ENCODE measurements around the gene EXOC4. TPM values are rescaled to one million over a fixed set of nuclear protein-coding genes. Genes with fewer than 3 reads are reported as not detected.

The EXOC4 gene
- total and polyA plus RNA-seq, 2 of the 8 experiments (the other 6 are each of a cell fraction or from before 2014, with no cell fraction given) = 27.0 to 67.3 TPM

- H3K9ac ChIP-seq (replicated peaks in 1 of 4; ENCODE audit: extremely low read depth in 1 of 4, low read depth in 3 of 4, low read length in 3 of 4) = no peak overlapping the region
- H3K23me2 ChIP-seq (ENCODE audit: low read depth, low read length) = no peaks in the 10 kb centered on the region; the same call in 1 of the 2 replicates
- ChIA-PET POLR2A (ENCODE audit: partially characterized antibody) (no interaction called here), CTCF (ENCODE audit: partially characterized antibody) (interaction anchor here (0.9 kb wide), 1 partner anchor 10 kb away, joined by 3 read pairs; no protein-coding TSS in a partner anchor)
- DNase-seq (ENCODE audit: low read depth in 1 of 2, low spot score in 2 of 2) (no peak), FAIRE-seq (no peak)
- no peak overlapping the region for H2BK120ac ChIP-seq (replicated peaks; ENCODE audit: low read depth, low read length)
- no peak overlapping the region for H4K5ac ChIP-seq (ENCODE audit: insufficient read length, low read depth, low read length)
- H3K9me3 ChIP-seq (ENCODE audit: insufficient read depth in 2 of 2, low read depth in 1 of 2, low read length in 1 of 2) = no peaks in the 10 kb centered on the region
- H3K23ac ChIP-seq (ENCODE audit: insufficient read length) = no peak overlapping the region
- peaks cover 0 to 3% (median under 1%) of the 10 kb centered on the region in 4 experiments; a peak in 2 of 7 replicates for H3K4me1 ChIP-seq (replicated peaks in 1 of 4; ENCODE audit: control insufficient read depth in 3 of 4, insufficient read depth in 4 of 4, low read length in 3 of 4)
- no peak overlapping the region for H3K27ac ChIP-seq (ENCODE audit: low read depth, low read length)
- H3K56ac ChIP-seq (replicated peaks; ENCODE audit: insufficient read length, low read depth, low read length) = no peak overlapping the region
- H2BK20ac ChIP-seq (ENCODE audit: low read length) = no peak overlapping the region
- H2AFZ ChIP-seq (ENCODE audit: low read length) = no peak overlapping the region
- H3K79me2 ChIP-seq (ENCODE audit: control insufficient read depth in 1 of 2, insufficient read depth in 2 of 2, low read length in 2 of 2) = peaks cover 0 to 8% of the 10 kb centered on the region in 2 experiments; a peak in 1 of 4 replicates
- no peak overlapping the region for H2BK12ac ChIP-seq (ENCODE audit: low read depth, low read length)
- no peaks in the 10 kb centered on the region for H3K36me3 ChIP-seq (ENCODE audit: control insufficient read depth in 2 of 4, insufficient read depth in 4 of 4, low read length in 3 of 4)
- no peak overlapping the region for H2BK15ac ChIP-seq (ENCODE audit: low read length)
- no peak overlapping the region for H3K18ac ChIP-seq (ENCODE audit: extremely low read depth, low read length)
- no peak overlapping the region for H4K91ac ChIP-seq (replicated peaks; ENCODE audit: insufficient read length, low read length)
- no peak overlapping the region for H2AK5ac ChIP-seq (ENCODE audit: low read depth, low read length)
- no peaks in the 10 kb centered on the region for H3K27me3 ChIP-seq (replicated peaks in 1 of 4; ENCODE audit: control insufficient read depth in 3 of 4, extremely low read depth in 1 of 4, insufficient read depth in 3 of 4, low read length in 3 of 4)
- no peaks in the 10 kb centered on the region; the same call in 1 of the 2 replicates for H3K79me1 ChIP-seq (ENCODE audit: low read depth, low read length)
- H3K4ac ChIP-seq (replicated peaks; ENCODE audit: insufficient read length, low read depth, low read length) = no peak overlapping the region
- no peaks in the 10 kb centered on the region for H4K20me1 ChIP-seq (replicated peaks in 1 of 2; ENCODE audit: control insufficient read depth in 1 of 2, insufficient read depth in 2 of 2, low read length in 2 of 2)
- H3K4me3 ChIP-seq (ENCODE audit: extremely low read depth in 1 of 4, insufficient read depth in 2 of 4, low read depth in 3 of 4, low read length in 4 of 4) = no peak overlapping the region
- H3K14ac ChIP-seq (ENCODE audit: insufficient read length) = no peak overlapping the region
- H4K8ac ChIP-seq (ENCODE audit: extremely low read depth, insufficient read depth, low read length) = no peak overlapping the region
- 89 to 100% methylated on average over 1 to 4 of the region's 4 CpGs for WGBS, 2 experiments (ENCODE audit: extremely low coverage in 1 of 2, insufficient coverage in 1 of 2, insufficient read length in 1 of 2, insufficient replicate concordance in 2 of 2, low coverage in 1 of 2, low lambda C conversion rate in 2 of 2, missing lambda C conversion rate in 1 of 2)
- no peak overlapping the region for H2BK5ac ChIP-seq (ENCODE audit: low read depth, low read length)
- no peak overlapping the region for H3K4me2 ChIP-seq (ENCODE audit: insufficient read depth in 1 of 2, low read depth in 2 of 2, low read length in 2 of 2)
- no peak for TF ChIP-seq SRF (IDR thresholded peaks at IDR 0.05; ENCODE audit: low read depth, low read length)
- TF ChIP-seq HDAC2 (IDR thresholded peaks at IDR 0.05; ENCODE audit: borderline replicate concordance in 1 of 2, low read depth in 2 of 2, low read length in 2 of 2) = no peak
Observed at GRCh38 chr7:133437544-133437943, 184.7 kb downstream of the EXOC4 start.
